C4-2B (cell line): ENCODE data around the gene LRP1B.

Source experiments
- ZFX ChIP-seq: fragments of 450-650 bp; IDR thresholded peaks from 2 replicates; pipeline ENCODE4 v1.6.1; 2017
- TF ChIP-seq, protein P1 (sequence below): fragments of 450-650 bp; conservative IDR thresholded peaks from 2 replicates; pipeline ENCODE4 v1.5.1; 2017; ENCODE audit warnings: mild to moderate bottlenecking

DNA sequence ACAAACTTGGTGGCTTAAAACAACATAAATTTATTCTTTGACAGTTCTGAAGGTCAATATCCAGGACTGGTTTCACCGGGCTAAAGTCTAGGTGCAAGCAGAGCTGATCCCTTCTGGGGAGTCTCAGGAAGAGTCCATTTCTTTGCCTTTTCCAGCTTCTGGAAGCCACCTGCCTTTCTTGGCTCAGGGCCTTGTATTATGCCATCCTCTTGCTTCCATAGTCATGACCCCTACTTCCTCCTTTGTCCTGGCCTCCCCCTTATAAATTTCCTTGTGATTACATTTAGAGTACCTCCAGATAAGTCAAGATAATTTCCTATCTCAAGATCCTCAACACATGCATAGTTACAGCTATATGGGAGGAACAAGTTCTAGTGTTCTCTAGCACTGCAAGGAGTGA is 1089.5 kb downstream of the LRP1B start:
- TF ChIP-seq, protein P1, sequence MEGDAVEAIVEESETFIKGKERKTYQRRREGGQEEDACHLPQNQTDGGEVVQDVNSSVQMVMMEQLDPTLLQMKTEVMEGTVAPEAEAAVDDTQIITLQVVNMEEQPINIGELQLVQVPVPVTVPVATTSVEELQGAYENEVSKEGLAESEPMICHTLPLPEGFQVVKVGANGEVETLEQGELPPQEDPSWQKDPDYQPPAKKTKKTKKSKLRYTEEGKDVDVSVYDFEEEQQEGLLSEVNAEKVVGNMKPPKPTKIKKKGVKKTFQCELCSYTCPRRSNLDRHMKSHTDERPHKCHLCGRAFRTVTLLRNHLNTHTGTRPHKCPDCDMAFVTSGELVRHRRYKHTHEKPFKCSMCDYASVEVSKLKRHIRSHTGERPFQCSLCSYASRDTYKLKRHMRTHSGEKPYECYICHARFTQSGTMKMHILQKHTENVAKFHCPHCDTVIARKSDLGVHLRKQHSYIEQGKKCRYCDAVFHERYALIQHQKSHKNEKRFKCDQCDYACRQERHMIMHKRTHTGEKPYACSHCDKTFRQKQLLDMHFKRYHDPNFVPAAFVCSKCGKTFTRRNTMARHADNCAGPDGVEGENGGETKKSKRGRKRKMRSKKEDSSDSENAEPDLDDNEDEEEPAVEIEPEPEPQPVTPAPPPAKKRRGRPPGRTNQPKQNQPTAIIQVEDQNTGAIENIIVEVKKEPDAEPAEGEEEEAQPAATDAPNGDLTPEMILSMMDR, result no peak
- TF ChIP-seq ZFX, result no peak
